ENCODE data around the gene FBN2.

The FBN2 gene

GRCh38 chr5:128318691-128319090, 219.4 kb downstream of the FBN2 start:
- no peak for DNase-seq (ENCODE audit: low read depth in 2 of 3, low spot score in 2 of 3)

GRCh38 chr5:128317481-128317880, 220.6 kb downstream of the FBN2 start:
- no peak for DNase-seq (ENCODE audit: low read depth in 2 of 3, low spot score in 2 of 3)

- no peak for DNase-seq (ENCODE audit: low read depth in 2 of 3, low spot score in 2 of 3)
Measured at GRCh38 chr5:128315671-128316070, 222.4 kb downstream of the FBN2 start.

- DNase-seq (ENCODE audit: low read depth in 2 of 3, low spot score in 2 of 3), result no peak
Measured at GRCh38 chr5:128305341-128305740, 232.7 kb downstream of the FBN2 start.

GRCh38 chr5:128304791-128305190, 233.3 kb downstream of the FBN2 start:
- no peak for DNase-seq (ENCODE audit: low read depth in 2 of 3, low spot score in 2 of 3)

GRCh38 chr5:128304088-128304487, 234.0 kb downstream of the FBN2 start:
- no peak for DNase-seq (ENCODE audit: low read depth in 2 of 3, low spot score in 2 of 3)

- no peak for DNase-seq (ENCODE audit: low read depth in 2 of 3, low spot score in 2 of 3)
Measured at GRCh38 chr5:128303593-128303992, 234.5 kb downstream of the FBN2 start.

- DNase-seq (ENCODE audit: low read depth in 2 of 3, low spot score in 2 of 3), result no peak
Measured at GRCh38 chr5:128300181-128300580, 237.9 kb downstream of the FBN2 start.

- DNase-seq (ENCODE audit: low read depth in 2 of 3, low spot score in 2 of 3), result no peak
Measured at GRCh38 chr5:128290152-128290858, 247.7 kb downstream of the FBN2 start.

GRCh38 chr5:128287740-128288139, 250.3 kb downstream of the FBN2 start:
- no peak for DNase-seq (ENCODE audit: low read depth in 2 of 3, low spot score in 2 of 3)

GRCh38 chr5:128284236-128284635, 253.8 kb downstream of the FBN2 start:
- no peak for DNase-seq (ENCODE audit: low read depth in 2 of 3, low spot score in 2 of 3)

- DNase-seq (ENCODE audit: low read depth in 2 of 3, low spot score in 2 of 3), result no peak
Measured at GRCh38 chr5:128279345-128279744, 258.7 kb downstream of the FBN2 start.

GRCh38 chr5:128276537-128277216, 261.4 kb downstream of the FBN2 start:
- no peak for DNase-seq (ENCODE audit: low read depth in 2 of 3, low spot score in 2 of 3)

GRCh38 chr5:128274441-128274840, 263.6 kb downstream of the FBN2 start:
- DNase-seq (ENCODE audit: low read depth in 2 of 3, low spot score in 2 of 3), result no peak

- no peak for DNase-seq (ENCODE audit: low read depth in 2 of 3, low spot score in 2 of 3)
Measured at GRCh38 chr5:128273736-128274135, 264.3 kb downstream of the FBN2 start.

- DNase-seq (ENCODE audit: low read depth in 2 of 3, low spot score in 2 of 3), result no peak
Measured at GRCh38 chr5:128271859-128272464, 266.1 kb downstream of the FBN2 start.

- DNase-seq (ENCODE audit: low read depth in 2 of 3, low spot score in 2 of 3), result no peak
Measured at GRCh38 chr5:128271071-128271470, 267.0 kb downstream of the FBN2 start.

GRCh38 chr5:128264564-128265360, 273.3 kb downstream of the FBN2 start:
- no peak for DNase-seq (ENCODE audit: low read depth in 2 of 3, low spot score in 2 of 3)

- no peak for DNase-seq (ENCODE audit: low read depth in 2 of 3, low spot score in 2 of 3)
Measured at GRCh38 chr5:128263357-128263756, 274.7 kb downstream of the FBN2 start.

- DNase-seq (ENCODE audit: low read depth in 2 of 3, low spot score in 2 of 3), result no peak
Measured at GRCh38 chr5:128262911-128263310, 275.1 kb downstream of the FBN2 start.

GRCh38 chr5:128259607-128260021, 278.4 kb downstream of the FBN2 start:
- DNase-seq (ENCODE audit: low read depth in 2 of 3, low spot score in 2 of 3), result no peak

GRCh38 chr5:128258372-128258771, 279.7 kb downstream of the FBN2 start:
- DNase-seq (ENCODE audit: low read depth in 2 of 3, low spot score in 2 of 3), result no peak
